Measurements from ENCODE around the gene PKN1.

The PKN1 gene

DNA sequence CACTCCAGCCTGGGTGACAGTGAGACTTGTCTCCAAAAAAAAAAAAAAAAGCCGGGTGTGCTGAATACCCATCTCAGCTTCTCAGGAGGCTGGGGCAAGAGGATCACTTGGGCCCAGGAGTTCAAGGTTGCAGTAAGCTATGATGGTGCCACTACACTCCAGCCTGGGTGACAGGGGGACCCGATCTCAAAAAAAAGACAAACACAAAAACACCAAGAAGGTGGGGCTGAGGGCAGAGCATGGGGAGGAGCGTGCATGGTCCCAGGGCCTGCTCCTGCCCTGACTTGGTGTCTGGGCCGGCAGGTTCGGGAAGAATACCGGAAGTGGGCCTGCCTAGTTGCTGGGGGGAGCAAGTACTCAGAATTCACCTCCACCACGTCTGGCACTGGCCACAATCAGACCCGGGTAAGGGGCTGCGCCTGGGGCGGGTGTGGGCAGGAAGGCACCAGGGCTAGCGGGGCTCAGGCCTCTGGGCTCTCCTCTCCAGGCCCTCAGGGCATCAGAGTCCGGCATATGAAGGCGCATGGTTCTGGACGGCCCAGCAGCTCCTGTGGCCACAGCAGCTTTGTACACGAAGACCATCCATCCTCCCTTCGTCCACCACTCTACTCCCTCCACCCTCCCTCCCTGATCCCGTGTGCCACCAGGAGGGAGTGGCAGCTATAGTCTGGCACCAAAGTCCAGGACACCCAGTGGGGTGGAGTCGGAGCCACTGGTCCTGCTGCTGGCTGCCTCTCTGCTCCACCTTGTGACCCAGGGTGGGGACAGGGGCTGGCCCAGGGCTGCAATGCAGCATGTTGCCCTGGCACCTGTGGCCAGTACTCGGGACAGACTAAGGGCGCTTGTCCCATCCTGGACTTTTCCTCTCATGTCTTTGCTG, 25.3 kb upstream of the PKN1 start:
- no peak for DNase-seq

DNA sequence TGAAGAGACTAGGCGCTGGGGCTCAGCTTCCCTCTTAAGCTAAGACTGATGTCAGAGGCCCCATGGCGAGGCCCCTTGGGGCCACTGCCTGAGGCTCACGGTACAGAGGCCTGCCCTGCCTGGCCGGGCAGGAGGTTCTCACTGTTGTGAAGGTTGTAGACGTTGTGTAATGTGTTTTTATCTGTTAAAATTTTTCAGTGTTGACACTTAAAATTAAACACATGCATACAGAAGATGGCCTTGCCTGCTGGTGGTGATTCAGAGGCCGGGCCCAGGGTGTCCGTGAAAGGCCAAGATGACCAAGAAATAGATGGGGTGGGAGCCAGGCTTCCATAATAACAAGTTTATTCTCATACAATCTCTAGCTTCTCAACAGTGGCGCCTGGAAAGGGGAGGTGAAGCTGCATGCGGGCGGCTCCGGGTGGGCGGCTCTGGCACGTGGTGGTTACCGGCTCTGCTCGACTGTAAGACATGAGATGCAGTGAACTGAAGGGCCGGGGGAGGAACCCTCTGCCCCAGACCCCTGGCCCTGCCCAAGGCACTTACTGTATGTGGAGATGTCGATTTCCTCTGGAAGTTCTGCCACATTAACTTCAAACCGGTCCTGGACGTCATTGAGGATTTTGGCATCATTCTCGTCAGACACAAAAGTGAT, 24.5 kb upstream of the PKN1 start:
- no peak for DNase-seq

DNA sequence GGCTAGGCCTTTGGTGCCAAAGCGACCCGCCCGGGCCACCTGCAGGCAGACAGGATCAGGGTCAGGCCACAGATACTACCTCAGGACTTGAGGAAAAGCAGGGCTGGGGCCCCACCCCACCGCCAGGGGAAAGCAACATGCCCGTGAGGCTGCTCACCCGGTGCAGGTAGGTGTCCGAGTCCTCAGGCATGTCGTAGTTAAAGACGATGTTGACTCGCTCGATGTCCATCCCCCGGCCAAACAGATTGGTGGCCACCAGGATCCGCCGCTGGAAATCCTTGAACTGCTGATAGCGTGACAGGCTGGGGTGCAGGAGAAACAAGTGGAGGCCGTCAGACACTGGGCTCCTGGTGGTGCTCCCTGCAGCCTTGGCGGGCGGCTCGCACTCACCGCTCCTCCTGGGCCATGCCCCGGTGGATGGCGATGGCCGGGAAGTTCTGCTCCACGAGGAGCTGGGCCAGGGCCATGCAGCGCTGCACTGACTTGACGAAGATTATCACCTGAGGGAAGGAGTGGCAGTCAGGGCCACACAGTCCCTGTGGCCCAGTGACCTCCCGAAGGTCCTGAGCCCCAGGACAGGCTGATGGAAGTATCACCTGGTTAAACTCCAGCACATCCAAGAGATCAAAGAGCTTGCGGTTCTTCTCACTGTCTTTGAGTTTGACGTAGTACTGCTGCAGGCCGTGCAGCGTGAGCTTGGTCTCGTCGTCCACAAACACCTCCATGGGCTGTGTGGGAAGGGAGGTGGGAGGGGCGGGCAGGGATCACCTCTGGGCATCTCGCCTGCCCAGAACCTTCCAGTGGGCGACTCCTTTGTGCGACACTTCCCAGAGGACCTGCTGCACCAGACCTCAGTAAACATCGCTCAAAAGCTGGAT, 23.7 kb upstream of the PKN1 start:
- no peak for DNase-seq

DNA sequence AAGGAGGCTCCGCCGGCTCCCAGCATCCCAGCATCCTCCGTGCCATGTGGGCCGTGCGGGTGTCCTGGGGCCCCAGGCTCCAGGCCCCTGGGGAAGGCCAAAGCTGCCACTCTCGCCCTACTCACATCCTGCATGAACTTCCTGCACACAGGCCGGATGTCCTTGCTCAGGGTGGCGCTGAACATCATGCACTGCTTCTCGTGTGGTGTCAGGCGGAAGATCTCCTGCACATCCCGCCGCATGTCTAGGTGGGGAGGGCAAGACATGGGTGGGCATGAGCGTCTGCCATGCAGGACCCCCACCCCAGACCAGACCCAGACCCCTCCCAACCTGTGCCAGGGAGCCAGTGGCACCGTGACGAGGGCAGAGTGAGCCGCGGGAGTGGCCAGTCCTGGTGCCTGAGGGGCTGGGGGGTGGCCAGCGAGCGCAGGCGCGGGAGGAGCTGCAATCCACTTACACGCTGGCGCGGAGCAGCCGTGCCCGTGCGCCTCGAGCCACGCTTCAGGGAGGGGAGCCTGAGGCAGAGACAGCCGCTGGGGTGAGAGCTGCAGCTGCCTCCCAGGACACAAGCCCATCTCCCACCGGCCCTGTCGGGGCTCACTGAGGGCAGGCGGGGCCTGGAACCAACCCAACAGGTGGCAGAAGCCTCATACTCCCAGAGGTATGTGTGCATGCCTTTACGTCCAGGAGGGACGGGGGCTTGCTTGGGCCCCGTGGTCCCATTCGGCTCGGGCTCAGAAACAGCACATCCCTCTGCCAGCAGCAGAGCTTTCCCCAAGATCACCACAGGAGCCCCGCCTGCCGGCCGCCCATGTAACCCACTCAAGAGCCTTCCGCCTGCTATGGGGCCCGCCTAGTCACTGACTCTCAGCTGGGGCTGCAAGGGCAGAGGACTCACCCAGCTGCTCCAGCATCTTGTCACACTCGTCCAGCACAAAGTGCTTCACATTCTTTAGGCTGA, 22.7 kb upstream of the PKN1 start:
- peak; percentile 49 for DNase-seq

DNA sequence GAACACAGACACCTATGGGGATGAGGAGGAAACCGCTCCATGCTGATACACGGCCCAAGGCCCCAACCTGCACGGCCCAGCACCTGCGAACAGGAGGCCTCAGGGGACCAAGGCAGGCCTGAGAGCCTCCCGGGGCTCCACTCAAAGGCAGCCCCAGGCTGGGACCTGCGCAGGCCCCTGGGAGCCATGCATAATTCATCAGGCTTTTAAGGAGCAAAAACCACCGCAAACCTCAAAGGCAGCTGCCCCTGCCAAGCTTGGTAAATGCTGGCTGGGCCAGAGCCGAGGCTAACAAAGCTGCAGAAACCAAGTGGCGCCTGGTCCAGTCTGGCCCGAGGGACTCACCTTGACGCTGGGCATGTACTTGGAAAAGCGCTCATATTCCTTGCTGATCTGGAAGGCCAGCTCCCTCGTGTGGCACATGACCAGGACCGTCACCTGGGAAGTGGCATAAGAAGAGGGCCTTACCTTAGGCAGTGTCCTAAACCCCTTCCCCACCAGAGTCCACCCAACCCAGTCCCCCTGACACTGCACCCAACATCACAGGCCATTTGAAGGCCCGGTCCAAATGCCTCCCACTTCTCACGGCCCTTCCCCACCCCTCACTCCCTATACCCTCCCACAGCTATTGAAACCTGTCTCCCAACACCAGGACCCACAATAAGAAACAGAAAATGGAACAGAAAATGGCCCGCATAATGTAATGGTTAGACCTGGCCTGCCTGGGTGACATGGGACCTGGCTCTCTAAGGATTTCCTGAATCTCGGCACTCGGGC, 21.8 kb upstream of the PKN1 start:
- no peak for DNase-seq

DNA sequence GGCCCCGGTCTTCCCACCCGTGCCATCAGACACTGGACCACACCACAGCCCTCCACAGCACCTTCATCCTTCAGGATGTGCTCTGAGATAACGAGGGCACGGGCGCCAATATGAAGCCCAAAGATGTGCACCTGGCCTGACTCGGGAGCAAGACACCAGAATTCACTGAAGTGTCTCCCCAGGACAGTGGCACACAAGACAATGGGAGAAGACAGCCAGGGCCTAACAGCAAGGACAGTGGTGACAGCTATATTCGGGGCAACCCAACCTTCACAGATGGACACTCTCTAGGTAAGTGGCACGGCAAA, 21.2 kb upstream of the PKN1 start:
- DNase-seq: no peak

DNA sequence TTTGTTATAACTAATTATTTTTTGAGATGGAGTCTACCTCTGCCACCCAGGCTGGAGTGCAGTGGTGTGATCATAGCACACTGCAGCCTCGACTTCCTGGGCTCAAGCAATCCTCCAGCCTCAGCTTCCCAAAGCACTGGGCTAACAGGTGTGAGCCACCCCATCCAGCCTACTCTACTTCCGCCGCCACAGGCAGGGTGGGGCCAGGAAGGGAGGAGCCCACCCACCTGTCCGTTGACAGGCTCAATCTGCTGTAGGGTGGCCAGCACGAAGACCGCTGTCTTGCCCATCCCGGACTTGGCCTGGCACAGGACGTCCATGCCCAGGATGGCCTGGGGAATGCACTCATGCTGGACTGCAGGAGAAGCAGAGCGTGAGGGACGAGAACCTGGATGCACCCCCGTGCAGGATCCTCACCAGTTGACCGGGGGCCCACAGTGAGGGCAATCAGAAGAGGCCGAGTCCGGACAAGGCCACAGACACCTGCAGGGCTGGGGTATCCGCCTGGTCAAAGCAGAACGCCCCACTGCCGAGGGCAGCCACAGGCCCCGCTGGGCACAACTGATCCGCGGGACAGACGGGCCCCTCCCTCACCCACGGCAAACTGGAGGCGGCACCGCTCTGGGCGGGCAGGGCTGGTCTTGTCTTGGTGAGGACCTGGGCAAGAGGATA, 20.6 kb upstream of the PKN1 start:
- no peak for DNase-seq

DNA sequence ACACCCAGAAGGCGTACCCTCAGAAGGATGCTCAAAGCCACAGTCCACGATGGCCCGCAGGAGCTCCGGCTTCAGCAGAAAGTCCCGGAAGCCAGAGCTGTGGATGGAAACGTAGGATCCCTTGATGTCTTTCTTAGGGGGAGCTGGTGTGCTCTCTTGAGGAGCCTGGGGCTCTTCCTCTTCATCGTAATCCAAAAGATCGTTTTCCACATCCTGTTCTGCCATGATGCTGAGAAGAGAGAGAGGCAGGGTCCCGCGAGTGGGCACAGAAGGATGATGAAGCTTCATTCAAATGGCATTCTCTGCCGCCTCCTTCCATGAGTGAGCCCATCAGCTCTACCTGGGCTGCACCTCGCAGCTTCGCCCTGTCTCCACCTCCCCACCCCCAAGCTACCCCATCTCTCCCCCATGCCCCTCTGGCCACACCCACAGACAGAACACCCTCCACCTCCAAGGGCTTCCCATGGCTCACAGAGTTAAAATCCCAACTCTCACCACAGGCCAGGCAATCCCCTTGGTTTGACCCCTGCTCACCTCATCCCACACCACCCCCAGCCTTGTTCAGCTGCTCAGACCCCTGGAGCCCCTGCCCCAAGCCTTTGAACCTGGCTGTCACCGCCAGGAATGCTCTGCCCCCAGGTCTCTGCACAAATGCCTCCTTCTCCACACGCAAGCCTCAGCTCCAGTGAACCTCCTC, 20.0 kb upstream of the PKN1 start:
- no peak for DNase-seq

DNA sequence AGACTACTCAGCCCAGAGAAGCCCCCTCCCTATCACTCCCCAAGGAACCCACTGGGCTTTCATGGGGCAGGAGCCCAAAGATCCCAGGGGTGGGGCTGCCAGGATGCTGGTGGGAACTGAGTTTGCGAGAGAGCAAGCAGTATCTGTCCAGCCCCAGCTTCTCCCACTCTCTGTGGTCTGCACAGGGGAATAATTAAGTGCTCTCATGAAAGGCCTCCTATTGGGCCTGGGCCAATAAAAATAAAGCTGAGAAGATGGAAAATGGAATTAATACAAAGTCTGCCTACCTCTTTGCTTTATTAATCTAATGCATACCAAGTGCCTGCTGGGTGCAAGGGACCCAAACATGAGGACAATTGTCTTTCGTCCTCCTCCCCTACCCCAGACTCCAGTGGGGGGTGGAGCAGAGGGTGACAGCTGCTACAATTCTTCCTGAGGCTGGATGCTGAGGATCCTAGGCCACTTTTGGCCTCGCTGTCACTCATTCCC, 19.4 kb upstream of the PKN1 start:
- no peak for DNase-seq

DNA sequence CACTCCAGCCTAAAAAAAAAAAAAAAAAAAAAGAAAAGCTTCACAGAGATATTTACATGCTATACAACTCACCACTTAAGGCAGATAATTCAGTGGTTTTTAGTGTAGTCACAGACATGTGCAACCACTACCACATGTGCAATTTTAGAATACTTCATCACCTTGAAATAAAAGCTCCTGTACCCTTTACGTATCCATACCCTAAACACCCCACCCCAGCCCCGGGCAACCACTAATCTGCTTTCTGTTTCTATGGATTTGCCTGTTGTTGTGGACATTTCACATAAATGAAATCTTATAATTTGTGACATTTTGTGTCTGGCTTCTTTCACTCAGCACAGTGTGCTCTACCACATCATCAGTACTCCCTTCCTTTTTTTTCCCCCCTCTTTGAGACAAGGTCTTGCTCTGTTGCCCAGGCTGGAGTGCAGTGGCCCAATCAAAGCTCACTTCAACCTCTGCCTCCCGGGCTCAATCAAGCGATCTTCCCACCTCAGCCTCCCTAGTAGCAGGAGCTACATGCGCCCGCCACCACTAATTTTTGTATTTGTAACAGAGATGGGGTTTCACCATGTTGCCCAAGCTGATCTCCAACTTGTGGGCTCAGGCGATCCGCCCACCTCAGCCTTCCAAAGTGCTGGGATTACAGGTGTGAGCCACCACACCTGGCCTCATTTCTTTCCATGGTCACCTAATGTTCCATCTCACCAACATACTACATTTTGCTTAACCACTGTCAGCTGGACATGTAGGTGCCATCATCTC, 18.0 kb upstream of the PKN1 start:
- no peak for DNase-seq

DNA sequence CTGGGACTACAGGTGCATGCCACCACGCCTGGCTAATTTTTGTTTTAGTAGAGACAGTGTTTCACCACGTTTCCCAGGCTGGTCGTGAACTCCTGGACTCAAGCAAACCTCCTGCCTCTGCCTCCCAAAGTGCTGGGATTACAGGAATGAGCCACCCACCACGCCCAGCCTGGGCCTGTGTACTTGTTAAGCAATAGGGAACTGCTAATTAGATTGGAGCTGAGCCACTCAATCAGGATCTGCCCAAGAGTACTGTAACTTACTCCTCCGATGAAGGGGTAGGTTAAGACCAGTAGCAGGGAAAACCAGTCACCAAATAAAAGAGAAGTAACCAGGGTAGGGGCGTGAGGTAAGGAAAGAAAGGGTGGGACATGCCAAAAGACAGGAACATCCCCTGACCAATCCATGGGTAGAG, 16.3 kb upstream of the PKN1 start:
- DNase-seq: no peak

DNA sequence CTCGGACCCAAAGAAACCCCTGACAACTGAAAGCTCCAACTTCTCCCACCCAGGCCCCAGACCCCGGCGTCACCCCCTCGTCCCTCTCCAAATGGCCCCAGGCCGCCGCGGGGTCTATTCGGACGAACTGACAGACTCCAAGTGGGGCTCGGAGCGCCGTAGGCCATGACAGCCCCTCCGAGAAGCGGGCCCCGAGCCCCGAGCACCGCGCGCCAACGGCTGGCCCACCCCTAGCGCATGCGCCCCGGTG, 14.3 kb upstream of the PKN1 start:
- DNase-seq: no peak

DNA sequence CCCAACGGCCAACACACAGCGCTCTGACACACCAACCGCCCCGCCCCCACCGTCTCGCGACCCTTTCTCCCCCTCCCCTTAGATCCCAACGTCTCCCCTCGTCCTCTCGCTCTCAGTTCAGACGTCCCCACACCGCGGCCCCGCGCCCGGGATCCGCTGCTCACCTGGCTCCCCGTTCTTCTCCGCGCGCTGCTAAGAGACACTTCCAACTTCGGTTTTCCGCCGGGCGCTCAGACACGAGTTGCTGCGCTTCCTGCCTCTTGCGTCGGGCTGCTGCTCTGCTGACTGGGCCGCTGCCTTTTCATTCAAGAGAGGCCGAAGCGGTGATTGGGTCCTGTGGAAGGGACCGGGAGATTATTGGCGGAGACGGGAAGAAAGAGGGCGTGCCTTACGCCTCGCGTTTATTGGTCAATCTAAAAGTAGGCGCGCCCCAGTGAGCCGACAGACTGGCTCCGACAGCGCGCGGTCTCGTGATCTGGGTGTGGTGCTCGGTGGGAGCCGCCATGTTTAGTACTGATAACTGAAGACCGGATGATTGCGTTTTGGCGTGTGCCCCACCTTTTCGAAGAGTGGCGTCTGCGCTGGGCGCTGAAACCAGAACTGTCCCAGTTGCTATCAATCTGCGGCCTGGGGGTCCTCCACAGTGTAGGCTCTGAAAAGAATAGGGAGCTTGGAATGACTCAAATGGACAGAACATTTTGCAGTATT, 13.8 kb upstream of the PKN1 start, which contains the start of gene DDX39A:
DDX39A (minus strand) TSS at position 236 of the 708 bp plus-strand sequence. CDS start 6,121 bp downstream, outside the sequence.
- DNase-seq: peak; percentile 94

DNA sequence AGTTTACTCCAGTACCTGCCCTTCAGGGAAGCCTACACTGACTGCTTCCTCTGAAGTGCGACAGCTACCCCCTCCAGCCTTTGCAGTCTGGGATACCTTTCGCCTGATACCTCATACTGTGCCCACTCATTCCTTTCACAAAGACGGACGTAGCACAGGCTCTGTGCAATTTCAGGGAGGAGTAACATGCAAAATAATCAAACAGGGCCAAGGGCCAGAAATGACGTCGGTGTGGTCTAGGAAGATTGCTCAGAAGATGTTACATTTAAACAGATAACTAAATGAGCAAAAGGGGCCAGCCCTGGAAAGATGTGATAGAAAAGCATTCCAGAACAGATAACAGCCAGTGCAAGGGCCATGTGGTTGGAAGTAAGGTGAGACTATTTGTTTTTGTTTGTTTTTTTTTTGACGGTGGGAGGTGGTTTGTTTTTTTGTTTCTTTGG, 7.4 kb upstream of the PKN1 start:
- DNase-seq: no peak

DNA sequence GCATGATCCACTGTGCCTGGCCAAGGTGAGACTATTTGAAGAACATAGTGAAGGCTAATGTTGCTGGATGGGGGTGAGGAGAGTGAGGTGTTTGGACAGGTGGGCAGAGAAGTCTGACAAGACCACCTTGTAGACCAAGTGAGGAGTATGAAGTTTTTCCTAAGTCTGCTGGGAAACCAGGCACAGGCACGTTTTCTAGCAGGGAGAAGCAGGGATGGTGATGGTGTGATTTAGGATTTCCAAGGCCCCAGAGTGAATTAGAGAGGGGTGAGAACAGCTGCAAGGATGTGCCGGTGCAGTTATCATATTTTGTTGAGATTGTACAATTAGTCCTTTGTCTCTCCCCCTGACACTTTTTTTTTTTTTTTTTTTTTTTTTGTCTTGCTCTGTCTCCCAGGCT, 5.6 kb upstream of the PKN1 start:
- no peak for DNase-seq

DNA sequence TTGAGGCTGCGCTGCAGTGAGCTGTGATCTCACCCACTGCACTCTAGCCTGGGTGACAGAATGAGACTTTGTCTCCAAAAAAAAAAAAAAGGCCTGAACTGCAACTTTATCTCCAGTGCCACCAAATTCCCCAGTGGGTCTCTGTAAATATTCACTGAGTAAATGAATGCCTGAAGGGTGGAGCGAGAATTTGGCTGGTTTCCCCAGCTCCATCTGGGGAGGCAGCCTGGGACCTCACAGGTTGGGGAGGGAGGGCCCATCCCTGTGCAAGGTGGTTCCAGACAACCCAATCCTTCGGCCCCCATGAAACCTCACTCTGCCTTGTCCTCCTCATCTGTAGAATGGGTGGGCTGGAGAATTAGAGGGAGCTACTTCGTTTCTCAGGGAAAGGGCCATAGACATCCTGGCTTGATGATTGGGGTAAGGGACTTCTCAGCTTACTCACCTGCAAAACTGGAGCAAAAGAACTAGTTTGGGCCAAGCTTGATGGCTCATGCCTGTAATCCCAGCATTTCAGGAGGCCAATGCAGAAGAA, 4.2 kb upstream of the PKN1 start:
- no peak for DNase-seq

DNA sequence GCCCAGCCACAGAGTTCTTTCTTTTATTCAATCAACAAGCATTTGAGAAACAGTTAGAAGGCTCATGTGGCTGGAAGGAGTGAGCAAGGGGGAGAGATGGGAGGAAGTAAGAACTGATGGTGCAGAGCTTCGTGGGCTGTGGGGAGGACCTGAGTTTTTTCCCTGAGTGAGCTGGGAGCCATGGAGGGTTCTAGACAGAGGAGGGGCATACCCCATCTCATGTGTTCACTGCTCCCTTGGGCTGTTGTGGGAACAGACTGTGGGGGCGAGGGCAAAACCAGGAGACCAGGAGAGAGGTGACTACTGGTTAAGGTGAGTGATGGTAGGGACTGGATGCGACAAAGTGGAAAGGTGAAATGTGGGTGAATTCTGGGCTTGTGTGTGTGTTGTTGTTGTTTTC, 2.4 kb upstream of the PKN1 start:
- DNase-seq: no peak
